Lower leg skin (tissue), 4 donors: Measurements from ENCODE around the gene FTO. TPM values are rescaled to one million over a fixed set of nuclear protein-coding genes. Genes with fewer than 3 reads are reported as not detected.

Experiments used
- DNase-seq, 2 donors: peaks; one replicate each; pipeline ENCODE4 v3.0.0-alpha.2; 2019; ENCODE audit warnings: low spot score in 2 of 2
- H3K4me3 ChIP-seq: fragments of 200-600 bp; sonication (generic); 2 replicates; pipeline ENCODE4 v1.5.1; 2017; ENCODE audit warnings: mild to moderate bottlenecking, low read depth; ENCODE audit not compliant: poor library complexity, severe bottlenecking
- CTCF ChIP-seq, 3 donors: fragments of 450-650 bp; IDR thresholded peaks; one replicate each; pipeline ENCODE4 v1.5.1; 2016; ENCODE audit warnings: antibody characterized with exemption in 3 of 3, mild to moderate bottlenecking in 3 of 3, moderate library complexity in 2 of 3
- POLR2A ChIP-seq, 2 donors: fragments of 450-650 bp; IDR thresholded peaks; one replicate each; pipeline ENCODE4 v1.6.1; 2016 to 2017; ENCODE audit warnings: antibody characterized with exemption in 2 of 2, mild to moderate bottlenecking in 1 of 2, moderate library complexity in 1 of 2
- WGBS, 2 donors: methylation state at CpG; one replicate each; pipeline ENCODE4 v1.1.5; 2018; 5-methylcytosine and 5-hydroxymethylcytosine counted together
- intact Hi-C: fragments of 100-400 bp; cut with DNase I; formaldehyde crosslinking; loops from one replicate; pipeline ENCODE4 v1.15.0; 2023; ENCODE audit warnings: low total_unique reads
- total RNA-seq, 4 donors: library from RNA; depleted of rRNA; stranded (reverse); fragments of >200 nt; gene quantifications; one replicate each; pipeline ENCODE4 v1.1.0, GENCODE V29; 2016

The FTO gene
- total RNA-seq, 4 donors from 2014 or later: 61.2 to 88.2 (median 64.1) TPM

GRCh38 chr16:54106057-54106456 lies 402.1 kb downstream of the FTO start:
- no peak overlapping the region for H3K4me3 ChIP-seq
- DNase-seq: no peak
- intact Hi-C loops: no loop called here
- no peak for TF ChIP-seq POLR2A (IDR thresholded peaks at IDR 0.05)
- no peak for TF ChIP-seq CTCF (IDR thresholded peaks at IDR 0.05)
- WGBS, 2 donors: 95 to 96% methylated on average over 5 of the region's 5 CpGs

GRCh38 chr16:54107583-54108202 lies 403.7 kb downstream of the FTO start:
- no peak overlapping the region for H3K4me3 ChIP-seq
- DNase-seq: no peak
- intact Hi-C loops: no loop called here
- TF ChIP-seq CTCF (IDR thresholded peaks at IDR 0.05) (no peak), POLR2A (IDR thresholded peaks at IDR 0.05) (no peak)
- WGBS, 2 donors: 70 to 92% methylated on average over 7 of the region's 7 CpGs

- H3K4me3 ChIP-seq: no peak overlapping the region
- no peak for DNase-seq
- no peak for TF ChIP-seq POLR2A (IDR thresholded peaks at IDR 0.05)
- TF ChIP-seq CTCF (IDR thresholded peaks at IDR 0.05): no peak
- intact Hi-C loops: no loop called here
- 91 to 92% methylated on average over 16 of the region's 16 CpGs for WGBS, 2 donors
These were observed 406.3 kb downstream of the FTO start for GRCh38 chr16:54110016-54110981.

GRCh38 chr16:54112451-54113206 lies 408.7 kb downstream of the FTO start:
- no peak overlapping the region for H3K4me3 ChIP-seq
- intact Hi-C loops: no loop called here
- TF ChIP-seq POLR2A (IDR thresholded peaks at IDR 0.05) (no peak), CTCF (IDR thresholded peaks at IDR 0.05) (no peak)
- 76 to 79% methylated on average over 8 of the region's 8 CpGs for WGBS, 2 donors
- DNase-seq: no peak

GRCh38 chr16:54115558-54115957 lies 411.6 kb downstream of the FTO start:
- intact Hi-C loops: no loop called here
- DNase-seq: peak in 1 of 2 donors; percentile 49
- no peak overlapping the region for H3K4me3 ChIP-seq
- TF ChIP-seq POLR2A (IDR thresholded peaks at IDR 0.05) (no peak), CTCF (IDR thresholded peaks at IDR 0.05) (no peak)
- WGBS, 2 donors: 92 to 96% methylated on average over 9 of the region's 9 CpGs
